GM19463 (cell line): ENCODE results near the gene NLGN2.
"Not testable (repeated sequence)": the region's sequence is repeated elsewhere in the genome, so short reads cannot be mapped to it uniquely, and the experiment has no call there.

ENCODE experiments used
- ATAC-seq: cut with Tn5 transposase; IDR thresholded peaks from one replicate; pipeline ENCODE4 v1.9.1; 2021; ENCODE audit warnings: mild to moderate bottlenecking, moderate library complexity; ENCODE audit not compliant: unreplicated experiment

Gene NLGN2

DNA sequence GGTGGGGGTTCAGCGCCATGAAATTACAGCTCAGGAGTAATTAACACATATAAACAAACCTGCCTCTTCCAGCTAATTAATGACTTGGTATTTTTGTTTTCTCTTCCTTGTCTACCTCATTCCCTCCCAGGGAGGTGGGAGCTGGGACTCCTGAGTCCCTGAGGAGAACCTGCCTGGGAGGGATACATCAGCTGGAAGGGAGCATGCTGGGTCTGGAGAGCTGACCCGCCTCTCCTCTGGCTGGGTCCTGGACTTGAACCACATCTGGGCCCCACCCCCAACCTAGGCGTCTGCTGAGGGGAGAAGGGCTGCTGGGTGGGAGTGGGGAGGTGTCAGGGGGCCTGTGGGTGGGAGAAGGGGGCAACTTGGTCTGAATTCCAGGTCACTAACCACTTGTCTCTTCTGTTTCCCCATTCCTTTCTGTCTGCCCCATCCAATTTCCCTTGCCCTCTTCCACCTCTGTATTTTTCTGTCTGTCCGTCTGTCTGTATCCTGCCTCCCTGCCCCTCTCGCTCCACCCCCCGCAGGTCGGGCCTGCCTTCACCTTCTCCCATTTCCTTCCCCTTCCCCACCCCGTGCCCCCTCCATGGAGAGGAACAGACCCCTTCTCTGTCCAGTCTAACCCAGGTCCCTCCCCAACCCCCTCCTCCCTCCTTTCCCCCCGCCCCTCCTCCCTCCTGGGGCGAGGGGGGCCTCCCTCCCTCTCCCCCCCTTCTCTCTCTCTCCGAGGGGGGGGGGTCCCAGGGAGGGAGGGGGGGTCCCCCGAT is at the start of gene NLGN2:
TSS of gene NLGN2 (plus strand) at position 361 of the 767 bp plus-strand sequence. CDS start 411 bp downstream, outside the sequence.
- no peak for ATAC-seq

DNA sequence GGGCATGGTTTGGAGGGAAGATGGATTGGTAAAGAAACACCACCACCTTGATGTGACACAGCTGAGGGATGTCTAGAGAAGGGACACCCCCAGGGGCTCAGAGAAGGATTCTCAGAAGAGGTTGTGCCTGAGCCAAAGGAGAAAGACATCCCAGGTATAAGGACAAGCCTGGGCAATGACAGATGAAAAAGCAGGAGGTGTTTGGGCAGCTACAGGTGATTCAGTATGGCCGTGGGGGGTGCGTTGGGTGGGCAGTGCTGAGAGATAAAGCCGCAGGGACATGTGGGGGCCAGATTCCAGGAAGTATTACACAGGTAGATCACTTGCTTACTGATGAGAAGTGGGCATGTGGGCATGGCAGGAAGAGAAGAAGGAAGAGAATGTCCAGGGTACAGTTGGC is 45.7 kb upstream of the NLGN2 start:
- no peak for ATAC-seq

DNA sequence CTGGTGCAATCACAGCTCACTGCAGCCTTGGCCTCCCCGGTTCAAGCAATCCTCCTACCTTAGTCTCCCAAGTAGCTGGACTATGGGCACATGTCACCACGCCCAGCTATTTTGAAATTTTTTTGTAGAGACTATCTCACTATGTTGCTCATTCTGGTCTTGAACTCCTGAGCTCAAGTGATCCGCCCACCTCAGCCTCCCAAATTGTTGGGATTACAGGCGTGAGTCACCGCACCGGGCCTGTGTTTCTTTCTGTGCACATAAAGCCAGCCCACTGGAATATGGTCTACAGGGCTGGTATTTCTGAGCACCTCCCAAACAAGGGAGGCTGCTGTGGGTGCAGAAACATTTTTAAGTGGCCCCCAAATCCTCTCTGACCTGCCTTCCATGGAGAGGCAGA is 44.3 kb upstream of the NLGN2 start:
- no peak for ATAC-seq

DNA sequence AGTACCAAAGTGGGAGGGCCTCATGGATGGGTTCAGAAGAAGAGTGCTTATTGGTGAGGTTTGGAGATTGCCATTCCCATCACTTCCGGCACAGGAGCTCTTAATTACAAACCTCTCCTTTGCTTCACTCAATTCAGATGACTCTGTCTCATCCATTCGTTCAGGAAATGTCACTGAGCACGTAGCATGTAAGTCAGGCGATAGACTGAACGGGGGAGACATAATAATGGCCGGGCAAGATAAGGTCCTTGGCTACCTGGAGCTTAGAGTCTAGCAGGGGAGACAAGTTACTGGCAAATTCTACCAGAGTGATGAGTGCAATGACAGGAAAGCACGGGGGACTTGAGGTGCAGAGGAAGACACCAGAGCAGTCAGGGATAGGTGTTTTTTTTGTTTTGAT is 41.7 kb upstream of the NLGN2 start:
- ATAC-seq: not testable (repeated sequence)

DNA sequence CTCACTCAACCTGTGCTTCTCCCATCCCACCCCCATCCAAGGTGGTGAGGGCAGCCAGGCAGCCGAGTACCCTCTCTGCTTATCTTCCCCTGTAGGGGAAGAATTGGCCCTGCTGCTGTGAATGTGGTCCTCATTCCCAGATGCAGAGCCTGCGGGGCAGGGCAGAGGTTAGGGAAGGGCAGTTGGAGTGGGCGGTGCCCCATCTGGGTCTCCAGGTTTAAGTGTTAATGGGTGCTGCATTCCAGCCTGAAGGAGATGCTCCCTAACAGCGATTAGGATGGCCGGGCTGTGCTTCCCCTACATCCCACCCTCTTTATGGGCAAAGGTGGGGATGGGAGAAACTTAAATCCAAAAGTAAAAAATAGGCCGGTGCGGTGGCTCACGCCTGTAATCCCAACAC is 40.6 kb upstream of the NLGN2 start:
- ATAC-seq: no peak

DNA sequence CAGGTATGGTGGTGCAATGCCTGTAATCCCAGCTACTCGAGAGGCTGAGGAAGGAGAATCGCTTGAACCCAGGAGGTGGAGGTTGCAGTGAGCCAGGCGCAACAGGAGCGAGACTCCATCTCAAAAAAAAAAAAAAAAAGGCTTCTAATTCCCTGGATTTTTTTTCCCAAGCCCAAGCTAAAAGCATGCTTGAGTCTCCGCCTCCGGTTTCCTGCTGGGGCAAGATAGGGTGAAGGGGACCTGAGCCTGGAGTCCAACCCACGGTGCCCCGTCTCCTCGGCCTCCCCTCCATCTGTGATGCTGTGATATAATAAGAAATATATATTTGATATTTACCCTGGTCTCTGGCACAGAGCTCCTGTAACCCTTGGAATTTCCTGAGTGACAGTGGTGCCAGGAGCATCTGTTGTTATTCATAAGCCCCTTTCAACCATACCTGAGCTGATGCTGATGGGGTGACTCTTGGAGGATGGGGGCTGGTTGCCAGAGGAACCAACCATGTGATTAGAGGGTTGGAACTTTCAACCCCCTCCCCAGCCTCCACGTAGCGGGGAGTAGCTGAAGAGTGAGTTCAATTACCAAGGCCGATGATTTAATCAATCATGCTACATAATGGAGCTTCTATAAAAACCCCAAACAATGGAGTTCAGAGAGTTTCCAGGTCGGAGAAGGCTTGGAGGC is 39.6 kb upstream of the NLGN2 start:
- no peak for ATAC-seq

DNA sequence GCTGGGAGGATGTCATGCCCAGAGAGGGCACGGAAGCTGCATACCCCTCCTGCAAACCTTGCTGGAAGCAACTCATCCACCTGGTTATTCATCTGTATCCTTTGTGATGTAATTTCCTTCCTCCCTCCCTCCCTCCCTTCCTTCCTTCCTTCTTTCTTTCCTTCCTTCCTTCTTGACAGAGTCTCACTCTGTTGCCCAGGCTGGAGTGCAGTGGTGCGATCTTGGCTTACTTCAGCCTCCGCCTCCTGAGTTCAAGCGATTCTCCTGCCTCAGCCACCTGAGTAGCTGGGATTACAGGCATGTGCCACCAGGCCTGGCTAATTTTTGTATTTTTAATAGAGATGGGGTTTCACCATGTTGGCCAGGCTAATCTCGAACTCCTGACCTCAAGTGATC is 39.0 kb upstream of the NLGN2 start:
- ATAC-seq: not testable (repeated sequence)

DNA sequence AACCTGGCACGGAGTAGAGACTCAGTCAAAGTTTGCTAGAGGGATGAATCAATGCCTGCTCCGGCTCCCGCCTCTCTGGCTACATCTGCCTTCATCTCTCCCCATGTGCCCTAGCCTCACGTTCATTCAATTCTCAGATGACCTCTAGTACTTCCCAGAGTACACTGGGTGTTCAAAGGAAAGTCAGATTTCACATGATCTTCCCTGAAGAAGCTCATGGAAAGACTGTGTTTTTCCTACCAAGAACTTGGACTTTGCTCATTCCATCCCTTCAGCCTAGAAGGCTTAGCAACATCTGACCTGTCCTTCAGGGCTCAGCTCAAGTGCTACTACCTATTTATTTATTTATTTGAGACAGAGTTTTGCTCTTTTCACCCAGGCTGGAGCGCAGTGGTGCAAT is 37.8 kb upstream of the NLGN2 start:
- no peak for ATAC-seq

DNA sequence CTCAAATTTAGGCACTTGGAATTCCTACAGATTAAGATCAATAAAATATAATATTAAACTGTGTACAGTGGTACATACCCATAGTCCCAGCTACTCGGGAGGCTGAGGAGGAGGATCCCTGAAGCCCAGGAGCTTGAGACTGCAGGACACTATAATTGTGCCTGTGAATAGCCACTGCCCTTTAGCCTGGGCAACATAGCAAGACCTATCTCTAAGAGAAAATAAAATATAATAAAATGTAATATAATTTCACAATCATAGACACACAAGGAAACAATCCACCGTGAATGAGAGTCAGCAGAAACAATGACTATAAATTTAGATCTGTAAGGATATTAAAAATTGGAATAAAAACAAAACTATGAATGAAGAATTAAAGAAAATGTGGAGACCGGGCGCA is 36.8 kb upstream of the NLGN2 start:
- no peak for ATAC-seq

DNA sequence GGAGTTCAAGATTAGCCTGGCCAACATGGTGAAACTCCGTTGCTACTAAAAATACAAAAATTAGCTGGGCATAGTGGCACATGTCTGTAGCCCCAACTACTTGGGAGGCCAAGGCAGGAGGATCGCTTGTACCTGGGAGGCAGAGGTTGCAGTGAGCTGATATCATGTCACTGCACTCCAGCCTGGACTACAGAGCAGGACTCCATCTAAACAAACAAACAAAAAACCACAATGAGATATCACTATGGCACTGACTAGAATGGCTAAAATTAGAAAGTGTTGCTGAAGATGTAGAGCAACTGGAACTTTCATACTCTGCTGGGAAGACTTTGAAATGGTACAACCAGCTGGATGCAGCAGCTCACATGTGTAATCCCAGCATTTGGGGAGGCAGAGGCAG is 33.3 kb upstream of the NLGN2 start:
- no peak for ATAC-seq

DNA sequence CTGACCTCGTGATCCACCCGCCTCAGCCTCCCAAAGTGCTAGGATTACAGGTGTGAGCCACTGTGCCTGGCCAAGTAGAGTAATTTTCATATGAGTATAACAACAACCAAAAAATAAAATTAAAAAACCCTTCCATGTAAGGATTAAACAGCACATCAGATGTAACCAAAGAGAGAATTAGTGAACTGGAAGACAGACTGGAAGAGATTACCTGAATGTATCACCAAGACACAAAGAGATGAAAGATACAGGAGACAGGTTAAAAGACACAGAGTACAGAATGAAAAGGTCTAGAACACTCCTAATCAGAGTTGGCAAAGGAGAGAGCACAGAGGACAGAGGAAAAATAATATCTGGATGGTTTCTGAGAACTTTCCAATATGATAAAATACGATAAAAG is 28.5 kb upstream of the NLGN2 start:
- no peak for ATAC-seq

DNA sequence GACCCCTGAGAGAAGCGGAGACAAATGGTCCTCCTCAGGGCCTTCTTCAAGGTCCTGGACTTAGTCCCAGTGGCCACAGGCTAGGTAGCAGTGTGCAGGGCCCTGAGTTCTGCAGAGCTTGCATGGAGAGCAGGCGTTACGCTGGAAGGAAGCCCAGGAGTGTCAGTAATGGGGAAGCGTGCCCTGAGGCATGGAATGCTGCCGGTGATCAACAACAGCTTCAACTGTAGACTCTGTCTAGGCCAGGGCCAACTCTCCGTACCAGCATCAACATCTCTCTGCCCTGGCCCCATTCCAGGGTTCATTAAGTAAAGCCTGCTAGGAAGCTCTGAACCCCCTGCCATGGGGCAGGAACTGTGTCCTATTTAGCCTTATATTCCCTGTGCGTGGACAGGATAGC is 27.3 kb upstream of the NLGN2 start:
- ATAC-seq: no peak

DNA sequence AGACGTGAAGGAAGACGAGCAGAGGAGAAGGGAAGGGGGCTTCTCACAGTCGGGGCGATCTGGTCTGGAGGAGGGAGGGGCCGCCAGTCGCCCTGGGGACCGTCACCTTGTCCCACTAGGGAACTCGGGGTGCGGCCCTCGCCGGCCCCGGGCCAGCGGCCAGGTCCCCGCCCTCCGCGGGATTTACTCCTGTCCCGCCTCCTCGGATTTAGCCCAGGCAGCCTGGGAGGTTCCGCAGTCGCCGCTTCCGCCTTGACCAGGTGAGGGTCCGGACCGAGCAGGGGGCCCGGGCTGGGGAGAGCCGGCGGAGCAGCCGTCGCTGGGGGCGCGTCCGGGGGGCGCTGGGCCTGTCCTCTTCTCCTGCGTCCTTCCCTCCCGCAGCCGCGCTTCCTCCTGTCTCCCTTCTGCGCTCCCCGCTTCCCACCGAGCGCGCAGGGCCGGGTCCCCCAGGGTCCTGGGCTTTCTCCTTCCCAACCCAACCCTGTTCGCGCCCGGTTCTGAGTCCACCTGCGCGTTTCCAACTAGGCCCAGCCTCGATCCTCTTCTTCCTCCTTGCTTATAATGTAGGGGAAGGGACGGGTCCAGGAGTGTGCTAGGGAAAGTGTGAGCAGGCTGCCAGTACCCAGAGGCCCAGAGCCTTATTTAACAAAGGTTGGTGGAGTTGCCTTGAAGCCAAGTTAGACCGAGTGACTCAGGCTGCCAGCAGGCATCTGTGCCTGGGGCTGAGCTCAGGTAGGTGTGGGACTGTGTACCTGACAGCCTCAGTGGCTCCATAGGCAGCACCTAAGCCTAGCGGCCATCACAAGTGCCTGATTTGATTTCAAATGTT is 26.6 kb upstream of the NLGN2 start, which contains the start of gene TNK1:
TSS of gene TNK1 (plus strand) at position 235 of the 829 bp plus-strand sequence. CDS start 1,838 bp downstream, outside the sequence.
- no peak for ATAC-seq

DNA sequence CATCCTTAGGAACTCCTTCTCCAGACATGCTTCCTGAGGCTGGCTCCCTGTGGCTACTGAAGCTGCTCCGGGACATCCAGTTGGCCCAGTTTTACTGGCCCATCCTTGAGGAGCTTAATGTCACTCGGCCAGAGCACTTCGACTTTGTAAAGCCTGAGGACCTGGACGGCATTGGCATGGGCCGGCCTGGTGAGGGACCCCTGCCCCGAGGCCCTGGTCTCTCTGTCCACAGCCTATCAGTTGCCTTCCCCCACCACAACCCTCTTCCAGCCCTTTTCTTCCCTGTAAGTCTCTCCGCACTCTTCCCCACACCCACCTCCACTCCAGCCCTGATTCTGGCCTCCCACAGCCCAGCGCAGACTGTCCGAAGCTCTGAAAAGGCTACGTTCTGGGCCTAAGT is 24.7 kb upstream of the NLGN2 start:
- no peak for ATAC-seq

DNA sequence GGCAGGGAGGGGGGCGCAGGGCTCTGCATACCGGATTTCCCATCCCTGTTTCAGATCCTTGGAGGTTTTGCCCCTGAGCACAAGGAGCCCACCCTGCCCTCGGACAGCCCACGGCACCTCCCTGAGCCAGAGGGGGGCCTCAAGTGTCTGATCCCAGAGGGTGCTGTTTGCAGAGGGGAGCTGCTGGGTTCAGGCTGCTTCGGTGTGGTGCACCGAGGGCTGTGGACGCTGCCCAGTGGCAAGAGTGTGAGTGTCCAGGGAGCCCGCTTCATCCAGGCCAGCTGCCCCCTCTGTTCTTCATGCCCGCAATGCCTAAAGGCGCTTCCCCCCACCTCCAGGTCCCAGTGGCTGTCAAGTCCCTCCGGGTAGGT is 24.3 kb upstream of the NLGN2 start:
- ATAC-seq: no peak

DNA sequence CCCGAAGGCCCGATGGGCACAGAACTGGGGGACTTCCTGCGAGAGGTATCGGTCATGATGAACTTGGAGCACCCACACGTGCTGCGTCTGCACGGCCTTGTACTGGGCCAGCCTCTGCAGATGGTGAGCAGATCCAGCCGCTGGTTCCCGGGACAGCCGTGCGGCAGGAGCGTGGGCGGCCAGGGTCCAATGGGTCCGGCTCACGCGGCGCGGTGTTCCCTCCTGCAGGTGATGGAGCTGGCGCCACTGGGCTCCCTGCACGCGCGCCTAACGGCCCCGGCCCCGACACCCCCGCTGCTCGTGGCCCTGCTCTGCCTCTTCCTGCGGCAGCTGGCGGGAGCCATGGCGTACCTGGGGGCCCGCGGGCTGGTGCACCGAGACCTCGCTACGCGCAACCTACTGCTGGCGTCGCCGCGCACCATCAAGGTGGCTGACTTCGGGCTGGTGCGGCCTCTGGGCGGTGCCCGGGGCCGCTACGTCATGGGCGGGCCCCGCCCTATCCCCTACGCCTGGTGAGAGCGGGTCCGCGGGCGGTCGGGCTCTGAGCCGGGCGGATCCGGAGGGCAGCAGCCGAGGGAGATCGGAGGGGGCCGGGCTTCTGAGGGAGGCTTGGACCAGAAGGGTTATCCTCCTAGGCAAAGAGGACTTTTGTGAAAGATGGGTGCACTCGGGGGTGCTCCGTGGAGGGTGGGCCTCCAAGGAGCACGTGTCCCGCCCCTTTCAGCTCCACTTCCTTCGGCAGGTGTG is 23.7 kb upstream of the NLGN2 start:
- ATAC-seq: no peak

DNA sequence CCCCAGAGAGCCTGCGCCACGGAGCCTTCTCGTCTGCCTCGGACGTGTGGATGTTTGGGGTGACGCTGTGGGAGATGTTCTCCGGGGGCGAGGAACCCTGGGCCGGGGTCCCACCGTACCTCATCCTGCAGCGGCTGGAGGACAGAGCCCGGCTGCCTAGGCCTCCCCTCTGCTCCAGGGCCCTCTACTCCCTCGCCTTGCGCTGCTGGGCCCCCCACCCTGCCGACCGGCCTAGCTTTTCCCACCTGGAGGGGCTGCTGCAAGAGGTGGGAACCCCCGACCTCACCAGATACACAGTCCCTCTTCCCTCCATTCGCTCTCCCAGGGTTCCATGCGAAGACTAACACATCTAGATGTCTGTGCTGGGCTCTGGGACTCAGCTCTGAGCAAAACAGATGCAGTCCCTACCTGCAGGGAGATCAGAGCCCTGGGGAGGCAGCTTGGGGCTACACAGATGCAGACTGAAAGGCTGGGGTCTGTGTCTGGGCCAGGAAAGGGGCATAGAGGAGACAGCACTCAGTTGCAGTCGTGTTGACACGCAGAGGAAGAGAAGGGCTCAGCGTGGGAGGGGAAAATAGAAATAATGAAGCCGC is 23.1 kb upstream of the NLGN2 start:
- ATAC-seq: no peak

DNA sequence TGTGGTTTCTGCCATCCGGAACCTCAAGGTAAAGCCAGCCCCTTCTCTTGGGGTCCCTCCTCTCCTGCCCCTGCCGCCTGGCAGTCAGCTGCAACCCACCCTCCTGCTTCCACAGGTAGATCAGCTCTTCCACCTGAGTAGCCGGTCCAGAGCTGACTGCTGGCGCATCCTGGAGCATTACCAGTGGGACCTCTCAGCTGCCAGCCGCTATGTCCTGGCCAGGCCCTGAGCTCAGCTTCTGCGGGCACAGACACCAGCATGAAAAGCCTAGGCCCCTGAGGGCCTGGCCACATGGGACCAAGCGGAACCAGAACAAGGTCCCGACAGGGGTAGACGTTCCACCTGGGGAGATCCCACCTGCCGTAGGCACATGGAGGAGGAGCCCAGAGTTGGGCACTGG is 18.8 kb upstream of the NLGN2 start:
- no peak for ATAC-seq

DNA sequence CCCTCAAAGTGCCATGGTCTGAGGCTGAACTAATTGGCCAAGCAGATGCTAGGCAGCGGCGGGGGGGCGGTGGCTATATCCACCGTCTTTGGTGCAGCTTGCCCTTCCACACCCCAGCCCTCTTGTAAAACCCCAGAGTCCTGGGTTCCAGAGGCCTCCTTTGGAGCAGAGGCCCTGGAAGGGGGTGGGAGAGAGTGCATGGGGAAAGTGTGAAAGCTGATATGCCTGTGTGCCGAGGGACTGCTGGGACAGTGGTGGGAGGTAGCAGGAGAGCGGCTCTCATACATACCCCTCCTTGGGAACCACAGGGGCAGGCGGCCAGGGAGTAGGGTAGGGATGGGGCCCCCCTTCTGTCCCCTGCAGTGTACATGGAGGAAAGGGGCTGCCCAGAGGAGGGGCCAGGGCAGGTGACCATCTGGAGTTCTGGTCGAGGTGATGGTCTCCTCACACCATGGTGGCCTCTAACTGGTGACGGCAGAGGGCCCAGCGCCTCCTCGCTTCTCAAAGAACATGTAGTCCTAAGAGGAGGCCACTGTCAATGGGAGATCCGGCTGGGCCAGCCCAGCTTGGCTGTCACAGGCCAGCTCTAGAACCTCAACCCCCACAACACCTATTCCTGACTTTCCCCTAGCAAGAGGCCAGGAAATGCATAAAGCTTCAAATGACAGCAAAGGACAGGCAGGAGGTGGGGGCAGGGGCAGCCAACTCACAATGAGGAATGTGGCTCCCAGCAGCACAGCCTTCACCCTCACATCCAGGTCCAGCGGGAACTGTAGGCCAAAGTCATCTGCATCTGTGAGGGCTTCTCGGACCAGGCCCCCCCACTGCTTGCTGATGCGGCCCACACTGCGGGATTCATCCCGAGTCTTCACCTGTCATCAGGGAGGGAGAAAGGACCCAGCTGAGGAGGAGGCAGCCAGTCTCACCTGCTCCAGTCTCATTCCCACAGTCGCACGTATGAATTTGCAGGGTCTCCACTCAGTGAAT is 17.4 kb upstream of the NLGN2 start:
- no peak for ATAC-seq
